B cell (primary cell): ENCODE measurements around the gene PPP6R2.

Source experiments
- EZH2 ChIP-seq: IDR thresholded peaks from 2 replicates; pipeline ENCODE4 v1.6.1; 2012; ENCODE audit warnings: borderline replicate concordance, low read depth, mild to moderate bottlenecking, moderate library complexity, low read length; ENCODE audit not compliant: insufficient read depth, poor library complexity, severe bottlenecking
- TF ChIP-seq, protein P1 (sequence below): fragments of 200-600 bp; IDR thresholded peaks from one replicate; pipeline ENCODE4 v1.8.0; 2022; ENCODE audit warnings: antibody characterized with exemption, mild to moderate bottlenecking

GRCh38 chr22:50315289-50316113 is 27.6 kb upstream of the PPP6R2 start:
- TF ChIP-seq, protein P1, sequence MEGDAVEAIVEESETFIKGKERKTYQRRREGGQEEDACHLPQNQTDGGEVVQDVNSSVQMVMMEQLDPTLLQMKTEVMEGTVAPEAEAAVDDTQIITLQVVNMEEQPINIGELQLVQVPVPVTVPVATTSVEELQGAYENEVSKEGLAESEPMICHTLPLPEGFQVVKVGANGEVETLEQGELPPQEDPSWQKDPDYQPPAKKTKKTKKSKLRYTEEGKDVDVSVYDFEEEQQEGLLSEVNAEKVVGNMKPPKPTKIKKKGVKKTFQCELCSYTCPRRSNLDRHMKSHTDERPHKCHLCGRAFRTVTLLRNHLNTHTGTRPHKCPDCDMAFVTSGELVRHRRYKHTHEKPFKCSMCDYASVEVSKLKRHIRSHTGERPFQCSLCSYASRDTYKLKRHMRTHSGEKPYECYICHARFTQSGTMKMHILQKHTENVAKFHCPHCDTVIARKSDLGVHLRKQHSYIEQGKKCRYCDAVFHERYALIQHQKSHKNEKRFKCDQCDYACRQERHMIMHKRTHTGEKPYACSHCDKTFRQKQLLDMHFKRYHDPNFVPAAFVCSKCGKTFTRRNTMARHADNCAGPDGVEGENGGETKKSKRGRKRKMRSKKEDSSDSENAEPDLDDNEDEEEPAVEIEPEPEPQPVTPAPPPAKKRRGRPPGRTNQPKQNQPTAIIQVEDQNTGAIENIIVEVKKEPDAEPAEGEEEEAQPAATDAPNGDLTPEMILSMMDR, result no peak
- no peak for TF ChIP-seq EZH2
